HG03354 (cell line): ENCODE data around the gene MSI2.

ENCODE experiments used
- ATAC-seq: cut with Tn5 transposase; IDR thresholded peaks from one replicate; pipeline ENCODE4 v1.9.1; 2021; ENCODE audit warnings: mild to moderate bottlenecking; ENCODE audit not compliant: unreplicated experiment, poor library complexity, severe bottlenecking

MSI2 gene

GRCh38 chr17:57625957-57626356 lies 369.6 kb downstream of the MSI2 start:
- no peak for ATAC-seq

- ATAC-seq: no peak
These were observed 370.3 kb downstream of the MSI2 start for GRCh38 chr17:57626520-57627210.

- no peak for ATAC-seq
These were observed 371.3 kb downstream of the MSI2 start for GRCh38 chr17:57627591-57627990.

GRCh38 chr17:57628421-57628820 lies 372.1 kb downstream of the MSI2 start:
- no peak for ATAC-seq

GRCh38 chr17:57629470-57629869 lies 373.1 kb downstream of the MSI2 start:
- peak; percentile 92 for ATAC-seq

GRCh38 chr17:57629886-57630285 lies 373.6 kb downstream of the MSI2 start:
- no peak for ATAC-seq

GRCh38 chr17:57630736-57631135 lies 374.4 kb downstream of the MSI2 start:
- ATAC-seq: no peak

- no peak for ATAC-seq
These were observed 375.5 kb downstream of the MSI2 start for GRCh38 chr17:57631871-57632270.

GRCh38 chr17:57632294-57632693 lies 376.0 kb downstream of the MSI2 start:
- ATAC-seq: no peak

GRCh38 chr17:57633236-57633635 lies 376.9 kb downstream of the MSI2 start:
- no peak for ATAC-seq

GRCh38 chr17:57634713-57635465 lies 378.6 kb downstream of the MSI2 start:
- no peak for ATAC-seq

GRCh38 chr17:57636274-57636673 lies 380.0 kb downstream of the MSI2 start:
- no peak for ATAC-seq

- ATAC-seq: no peak
These were observed 380.8 kb downstream of the MSI2 start for GRCh38 chr17:57636985-57637665.

- no peak for ATAC-seq
These were observed 381.3 kb downstream of the MSI2 start for GRCh38 chr17:57637666-57638010.

- no peak for ATAC-seq
These were observed 382.0 kb downstream of the MSI2 start for GRCh38 chr17:57638284-57638683.

- no peak for ATAC-seq
These were observed 383.1 kb downstream of the MSI2 start for GRCh38 chr17:57639381-57639780.

GRCh38 chr17:57640079-57640478 lies 383.8 kb downstream of the MSI2 start:
- no peak for ATAC-seq

GRCh38 chr17:57641761-57642160 lies 385.4 kb downstream of the MSI2 start:
- no peak for ATAC-seq

- ATAC-seq: no peak
These were observed 386.7 kb downstream of the MSI2 start for GRCh38 chr17:57643062-57643461.

GRCh38 chr17:57644326-57644725 lies 388.0 kb downstream of the MSI2 start:
- ATAC-seq: no peak
